Spleen (tissue), 7 donors: ENCODE results near the gene UBXN1.

Source experiments
- CTCF ChIP-seq, 11 experiments: fragments of 200-600 bp in 7 of 11; fragments of 450-650 bp in 4 of 11; sonication (generic) in 4 of 11; IDR thresholded peaks in 8 of 11; conservative IDR thresholded peaks in 3 of 11; 1 replicate in 7 of 11; 2 replicates in 4 of 11; pipeline versions ENCODE4 v1.4.0 to v1.8.0; 2016 to 2021; ENCODE audit warnings: antibody characterized with exemption in 11 of 11, inconsistent platforms in 4 of 11, mild to moderate bottlenecking in 1 of 11
- POLR2A ChIP-seq, 3 donors: fragments of 450-650 bp; IDR thresholded peaks; one replicate each; pipeline ENCODE4 v1.5.1; 2017; ENCODE audit warnings: antibody characterized with exemption in 3 of 3, mild to moderate bottlenecking in 1 of 3
- POLR2AphosphoS5 ChIP-seq, 3 donors: sonication (generic); formaldehyde crosslinking; IDR thresholded peaks; one replicate each; pipeline ENCODE4 v1.5.1; 2017; ENCODE audit warnings: antibody characterized with exemption in 3 of 3
- donor health status: DM: no; HTN: no; CAD: no; lungs with moderate emphysema.
- donor health status: DM: no; HTN: no; CAD: no.
- donor health status: DM: no; HTN: no; CAD: no.

GRCh38 chr11:62627713-62628112 is 51.2 kb downstream of the UBXN1 start:
- TF ChIP-seq CTCF (IDR thresholded peaks at IDR 0.05 in 8 of 11, conservative IDR thresholded peaks at IDR 0.05 in 3 of 11): no peak
- no peak for TF ChIP-seq POLR2A (IDR thresholded peaks at IDR 0.05)
- no peak for TF ChIP-seq POLR2AphosphoS5 (IDR thresholded peaks at IDR 0.05)
